Naive thymus-derived CD4-positive, alpha-beta T cell (primary cell): Measurements from ENCODE around the gene GPAT3. TPM values are rescaled to one million over a fixed set of nuclear protein-coding genes. Genes with fewer than 3 reads are reported as not detected.

ENCODE experiments used
- ATAC-seq: fragments of 150-1000 bp; cut with Tn5 transposase; 2 replicates; pipeline ENCODE4 v1.10.0; 2021; ENCODE audit warnings: mild to moderate bottlenecking, moderate library complexity
- CTCF ChIA-PET: fragments of 350-600 bp; sonication (Branson Sonifier 250); formaldehyde crosslinking; loops from one replicate; lab custom pipeline; 2021; ENCODE audit warnings: antibody characterized with exemption; lab: Charles Lee
- POLR2A ChIA-PET: fragments of 350-600 bp; sonication (Branson Sonifier 250); formaldehyde crosslinking; loops from one replicate; lab custom pipeline; 2021; ENCODE audit warnings: antibody characterized with exemption, inconsistent platforms; lab: Charles Lee
- DNase-seq, 9 donors: peaks; one replicate each; pipeline versions ENCODE4 v3.0.0 to v3.0.0-alpha.2; 2020 to 2022; ENCODE audit warnings: mixed read lengths in 1 of 9
- H3K27ac ChIP-seq: one replicate; pipeline ENCODE4 v1.7.0; 2013; ENCODE audit warnings: mild to moderate bottlenecking, low read depth, low read length, moderate library complexity
- H3K27me3 ChIP-seq, 2 donors: one replicate each; pipeline ENCODE4 v1.7.0; 2013; ENCODE audit warnings: low read length in 2 of 2, mild to moderate bottlenecking in 2 of 2, moderate library complexity in 2 of 2; ENCODE audit not compliant: control insufficient read depth in 2 of 2, insufficient read depth in 2 of 2
- H3K36me3 ChIP-seq, 3 experiments: 1 replicate in 2 of 3; 2 replicates in 1 of 3; pipeline ENCODE4 v1.7.0; 2013; ENCODE audit warnings: low read length in 3 of 3, mild to moderate bottlenecking in 3 of 3, moderate library complexity in 1 of 3; ENCODE audit not compliant: insufficient read depth in 3 of 3, control insufficient read depth in 2 of 3
- H3K4me1 ChIP-seq, 2 donors: one replicate each; pipeline ENCODE4 v1.7.0; 2013; ENCODE audit warnings: low read length in 2 of 2, mild to moderate bottlenecking in 2 of 2, moderate library complexity in 1 of 2; ENCODE audit not compliant: control insufficient read depth in 2 of 2, insufficient read depth in 2 of 2
- H3K4me3 ChIP-seq: 2 replicates; pipeline ENCODE4 v1.7.0; 2013; ENCODE audit warnings: mild to moderate bottlenecking, low read length
- H3K9me3 ChIP-seq, 3 experiments: 1 replicate in 2 of 3; 2 replicates in 1 of 3; pipeline ENCODE4 v1.7.0; 2013; ENCODE audit warnings: low read length in 3 of 3; ENCODE audit not compliant: control insufficient read depth in 2 of 3
- H3K27ac Mint-ChIP-seq, 9 donors: one replicate each; pipeline ENCODE4 v1.8.0; 2020 to 2022; ENCODE audit warnings: mixed read lengths in 9 of 9, mild to moderate bottlenecking in 8 of 9, moderate library complexity in 5 of 9, inconsistent platforms in 2 of 9
- H3K27me3 Mint-ChIP-seq, 5 donors: one replicate each; pipeline ENCODE4 v1.8.0; 2021 to 2022; ENCODE audit warnings: mixed read lengths in 5 of 5, mild to moderate bottlenecking in 1 of 5
- H3K36me3 Mint-ChIP-seq, 5 donors: one replicate each; pipeline ENCODE4 v1.8.0; 2020 to 2022; ENCODE audit warnings: mixed read lengths in 5 of 5, mild to moderate bottlenecking in 3 of 5, inconsistent platforms in 1 of 5
- H3K4me1 Mint-ChIP-seq, 7 donors: one replicate each; pipeline ENCODE4 v1.8.0; 2020 to 2022; ENCODE audit warnings: mixed read lengths in 7 of 7, mild to moderate bottlenecking in 3 of 7, inconsistent platforms in 1 of 7
- H3K4me3 Mint-ChIP-seq, 10 donors: one replicate each; pipeline ENCODE4 v1.8.0; 2020 to 2022; ENCODE audit warnings: mild to moderate bottlenecking in 10 of 10, mixed read lengths in 10 of 10, moderate library complexity in 6 of 10, inconsistent platforms in 2 of 10
- H3K9me3 Mint-ChIP-seq, 11 donors: one replicate each; pipeline ENCODE4 v1.8.0; 2020 to 2022; ENCODE audit warnings: mixed read lengths in 11 of 11, mild to moderate bottlenecking in 4 of 11, inconsistent platforms in 1 of 11, moderate library complexity in 1 of 11
- intact Hi-C, 2 donors: fragments of 100-400 bp; cut with micrococcal nuclease; formaldehyde crosslinking; loops; one replicate each; pipeline ENCODE4 v1.15.1; 2023
- polyA plus RNA-seq, 2 donors: library from polyadenylated mRNA; unstranded; fragments of 300-500 nt; fragmentation: Illumina TruSeq; gene quantifications; one replicate each; pipeline ENCODE4 v1.2.3, GENCODE V29; 2021
- total RNA-seq, 6 experiments: library from RNA in 5 of 6; stranded (reverse) in 5 of 6; gene quantifications; 1 replicate in 5 of 6; 2 replicates in 1 of 6; pipeline ENCODE4 v1.2.3 and lab custom pipeline; 2021 to 2026

GPAT3 gene
- total and polyA plus RNA-seq, 7 experiments from 2014 or later = 1.5 to 14.6 (median 4.4) TPM

DNA sequence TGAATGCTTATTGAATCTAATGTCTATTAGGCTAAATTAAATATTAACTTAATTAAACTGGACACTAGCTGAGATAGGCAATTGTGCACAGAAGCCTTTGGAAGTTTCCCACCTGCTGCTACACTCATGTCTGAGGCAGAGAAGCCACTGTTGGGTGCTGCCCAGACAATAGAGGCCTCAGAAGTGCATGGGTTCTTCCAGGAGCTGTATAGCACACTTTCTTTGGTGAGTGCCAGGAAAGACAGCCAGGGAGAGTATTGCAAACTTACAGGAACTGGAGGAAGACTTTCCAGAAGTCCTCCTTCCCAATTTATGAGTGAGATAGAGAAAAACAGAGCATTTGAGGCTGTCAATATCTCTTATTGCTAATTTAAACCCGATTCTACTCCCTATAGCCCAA is 89.9 kb downstream of the GPAT3 start:
- CTCF ChIA-PET = no interaction called here
- H3K27ac Mint-ChIP-seq = no peak overlapping the region
- Histone ChIP-seq H3K36me3 (no peaks in the 10 kb centered on the region), H3K27ac (no peak overlapping the region), H3K27me3 (no peaks in the 10 kb centered on the region), H3K4me3 (no peak overlapping the region), H3K4me1 (no peaks in the 10 kb centered on the region), H3K9me3 (peaks cover 0 to 12% (median 0%) of the 10 kb centered on the region in 3 experiments)
- H3K36me3 Mint-ChIP-seq = peaks cover 0 to 11% (median 7%) of the 10 kb centered on the region in 5 donors
- no peaks in the 10 kb centered on the region for H3K4me1 Mint-ChIP-seq
- DNase-seq (no peak), ATAC-seq (no peak)
- H3K27me3 Mint-ChIP-seq = peaks cover 16 to 51% (median 18%) of the 10 kb centered on the region in 5 donors
- POLR2A ChIA-PET = no interaction called here
- intact Hi-C loops = no loop called here
- H3K4me3 Mint-ChIP-seq = no peak overlapping the region
- H3K9me3 Mint-ChIP-seq = peaks cover 6 to 34% (median 15%) of the 10 kb centered on the region in 11 donors

- intact Hi-C loops = no loop called here
- Histone ChIP-seq H3K9me3 (peaks cover 0 to 9% (median 0%) of the 10 kb centered on the region in 3 experiments), H3K36me3 (no peaks in the 10 kb centered on the region), H3K27me3 (no peaks in the 10 kb centered on the region), H3K4me3 (no peak overlapping the region), H3K4me1 (no peaks in the 10 kb centered on the region), H3K27ac (no peak overlapping the region)
- H3K4me1 Mint-ChIP-seq = no peaks in the 10 kb centered on the region
- POLR2A ChIA-PET = no interaction called here
- H3K4me3 Mint-ChIP-seq = no peak overlapping the region
- ATAC-seq (no peak), DNase-seq (no peak)
- peaks cover 12 to 46% (median 21%) of the 10 kb centered on the region in 5 donors for H3K27me3 Mint-ChIP-seq
- CTCF ChIA-PET = no interaction called here
- H3K9me3 Mint-ChIP-seq = peaks cover 6 to 30% (median 13%) of the 10 kb centered on the region in 11 donors
- no peak overlapping the region for H3K27ac Mint-ChIP-seq
- H3K36me3 Mint-ChIP-seq = peaks cover 0 to 10% (median 7%) of the 10 kb centered on the region in 5 donors
Measured at GRCh38 chr4:83626245-83626836, 90.4 kb downstream of the GPAT3 start.

DNA sequence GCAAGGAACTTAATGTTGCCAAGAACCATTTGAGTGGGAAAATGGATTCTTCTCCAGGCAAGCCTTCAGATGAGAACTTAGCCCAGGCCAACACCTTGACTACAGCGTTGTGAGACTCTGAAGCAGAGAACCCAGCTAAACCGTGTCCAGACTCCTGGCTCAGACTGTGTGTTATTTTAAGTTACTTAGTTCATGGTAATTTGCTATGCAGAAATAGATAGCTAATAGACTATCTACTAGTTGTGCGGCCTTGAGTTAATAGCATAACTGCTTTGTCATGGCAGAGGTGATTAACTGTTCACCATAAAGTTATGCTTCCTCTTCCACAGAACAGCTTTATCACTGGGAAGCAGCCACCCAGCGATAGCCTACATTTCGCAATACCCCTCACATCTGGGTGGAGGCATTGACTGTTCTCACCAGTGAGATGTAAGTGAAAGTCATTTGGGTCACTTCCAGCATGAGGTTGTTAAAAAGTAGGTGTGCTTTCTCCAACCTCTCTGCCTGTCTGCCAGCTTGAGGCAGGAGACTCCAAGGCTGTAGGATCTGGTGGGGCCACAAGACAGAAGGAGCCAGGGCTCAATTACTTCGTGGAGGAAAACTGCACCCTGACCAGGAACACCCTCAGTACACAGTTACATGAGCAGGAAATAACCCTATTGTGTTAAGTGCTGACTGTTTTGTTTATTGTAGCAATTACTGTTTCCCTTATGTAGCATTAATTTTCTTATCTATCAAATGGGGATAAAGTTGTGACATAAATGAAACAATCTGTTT is 94.2 kb downstream of the GPAT3 start:
- CTCF ChIA-PET = no interaction called here
- Mint-ChIP-seq H3K36me3 (no peaks in the 10 kb centered on the region), H3K4me3 (no peak overlapping the region), H3K27ac (no peak overlapping the region), H3K9me3 (no peaks in the 10 kb centered on the region), H3K4me1 (peaks cover 0 to 1% (median 0%) of the 10 kb centered on the region in 7 donors), H3K27me3 (peaks cover 5 to 27% (median 14%) of the 10 kb centered on the region in 5 donors)
- intact Hi-C loops = no loop called here
- POLR2A ChIA-PET = no interaction called here
- H3K36me3 ChIP-seq = no peaks in the 10 kb centered on the region
- DNase-seq = no peak
- H3K4me1 ChIP-seq = no peaks in the 10 kb centered on the region
- peak; percentile 89 for ATAC-seq
- no peaks in the 10 kb centered on the region for H3K27me3 ChIP-seq
- H3K27ac ChIP-seq = no peak overlapping the region
- H3K4me3 ChIP-seq = no peak overlapping the region
- no peaks in the 10 kb centered on the region for H3K9me3 ChIP-seq

DNA sequence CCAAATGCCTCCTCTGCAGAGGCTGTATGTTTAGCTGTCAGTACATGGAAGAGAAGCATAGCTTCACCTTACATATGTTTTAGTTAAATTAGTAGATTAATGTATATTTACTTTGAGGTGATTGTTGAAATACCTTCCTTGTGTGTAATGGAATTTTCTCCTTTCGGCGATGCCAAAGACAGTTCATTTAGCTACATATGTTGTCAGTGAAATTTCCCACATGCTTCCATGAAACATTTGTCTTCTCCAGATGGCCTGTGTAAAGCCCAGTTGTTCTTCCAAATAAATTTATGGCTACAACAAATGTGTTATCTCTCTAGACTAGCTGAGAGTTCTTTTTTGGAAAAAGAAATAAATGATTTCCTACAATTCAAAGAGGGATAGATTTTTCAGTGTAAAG is 95.2 kb downstream of the GPAT3 start:
- Mint-ChIP-seq H3K4me1 (peaks cover 0 to 1% (median 0%) of the 10 kb centered on the region in 7 donors), H3K4me3 (no peak overlapping the region), H3K9me3 (no peaks in the 10 kb centered on the region), H3K36me3 (no peaks in the 10 kb centered on the region), H3K27me3 (peaks cover 5 to 24% (median 14%) of the 10 kb centered on the region in 5 donors), H3K27ac (no peak overlapping the region)
- ChIA-PET POLR2A (no interaction called here), CTCF (no interaction called here)
- no peak for ATAC-seq
- no peak for DNase-seq
- H3K4me1 ChIP-seq = no peaks in the 10 kb centered on the region
- intact Hi-C loops = no loop called here
- H3K27ac ChIP-seq = no peak overlapping the region
- no peaks in the 10 kb centered on the region for H3K9me3 ChIP-seq
- no peaks in the 10 kb centered on the region for H3K36me3 ChIP-seq
- no peak overlapping the region for H3K4me3 ChIP-seq
- H3K27me3 ChIP-seq = no peaks in the 10 kb centered on the region

DNA sequence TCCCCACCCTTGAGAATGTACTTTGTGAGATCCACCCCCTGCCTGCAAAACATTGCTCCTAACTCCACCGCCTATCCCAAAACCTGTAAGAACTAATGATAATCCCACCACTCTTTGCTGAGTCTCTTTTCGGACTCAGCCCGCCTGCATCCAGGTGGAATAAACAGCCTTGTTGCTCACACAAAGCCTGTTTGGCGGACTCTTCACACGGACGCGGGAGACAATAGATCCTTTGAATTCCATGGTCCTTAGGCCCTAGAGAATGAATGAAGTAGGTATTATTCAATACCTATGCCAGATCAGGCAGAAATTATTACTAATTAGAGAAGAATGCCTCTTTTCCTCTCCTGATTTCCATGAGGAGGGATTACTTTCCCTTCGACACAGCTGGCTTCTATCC is 101.0 kb downstream of the GPAT3 start:
- Mint-ChIP-seq H3K4me1 (no peaks in the 10 kb centered on the region), H3K4me3 (no peak overlapping the region), H3K27ac (no peak overlapping the region), H3K27me3 (peaks cover 0 to 12% (median 8%) of the 10 kb centered on the region in 5 donors), H3K9me3 (no peaks in the 10 kb centered on the region), H3K36me3 (no peaks in the 10 kb centered on the region)
- H3K4me1 ChIP-seq = no peaks in the 10 kb centered on the region
- H3K36me3 ChIP-seq = no peaks in the 10 kb centered on the region
- no peak overlapping the region for H3K4me3 ChIP-seq
- no peaks in the 10 kb centered on the region for H3K27me3 ChIP-seq
- no peak for DNase-seq
- CTCF ChIA-PET = no interaction called here
- ATAC-seq = no peak
- intact Hi-C loops = no loop called here
- POLR2A ChIA-PET = no interaction called here
- H3K9me3 ChIP-seq = no peaks in the 10 kb centered on the region
- H3K27ac ChIP-seq = no peak overlapping the region

- Mint-ChIP-seq H3K27ac (no peak overlapping the region), H3K36me3 (no peaks in the 10 kb centered on the region), H3K4me3 (no peak overlapping the region), H3K9me3 (peaks cover 0 to 2% (median 0%) of the 10 kb centered on the region in 11 donors), H3K4me1 (peaks cover 0 to 4% (median 3%) of the 10 kb centered on the region in 7 donors), H3K27me3 (peaks cover 0 to 14% (median 5%) of the 10 kb centered on the region in 5 donors)
- no peaks in the 10 kb centered on the region for H3K9me3 ChIP-seq
- ATAC-seq (peak; percentile 79), DNase-seq (peak in 7 of 9 donors; percentile 38 to 66 (median 61))
- H3K4me1 ChIP-seq = no peaks in the 10 kb centered on the region
- intact Hi-C loops = loop anchor here (1.0 to 10.0 kb wide), 9 partner anchors 104 to 1178 kb away; partner anchors contain the start of genes COQ2 (in 2 of the 2) and GPAT3 (in 1 of the 2)
- H3K4me3 ChIP-seq = no peak overlapping the region
- ChIA-PET POLR2A (interaction anchor here (0.9 kb wide), 1 partner anchor 131 kb away, joined by 3 read pairs; no protein-coding TSS in a partner anchor), CTCF (interaction anchor here (0.7 to 3.1 kb wide), 3 partner anchors 131 to 365 kb away, joined by 3 to 15 read pairs (median 3); no protein-coding TSS in a partner anchor)
- H3K36me3 ChIP-seq = no peaks in the 10 kb centered on the region
- no peak overlapping the region for H3K27ac ChIP-seq
- H3K27me3 ChIP-seq = no peaks in the 10 kb centered on the region
Measured at GRCh38 chr4:83639849-83640493, 104.1 kb downstream of the GPAT3 start.
